22Rv1 (cell line): ENCODE data around the gene ART3.

Experiments
- ZFX ChIP-seq: fragments of 450-650 bp; IDR thresholded peaks from 2 replicates; pipeline ENCODE4 v1.6.1; 2017; ENCODE audit warnings: antibody characterized with exemption, borderline replicate concordance
- TF ChIP-seq, protein P1 (sequence below): fragments of 450-650 bp; IDR thresholded peaks from 2 replicates; pipeline ENCODE4 v1.5.1; 2017; ENCODE audit warnings: mild to moderate bottlenecking

DNA sequence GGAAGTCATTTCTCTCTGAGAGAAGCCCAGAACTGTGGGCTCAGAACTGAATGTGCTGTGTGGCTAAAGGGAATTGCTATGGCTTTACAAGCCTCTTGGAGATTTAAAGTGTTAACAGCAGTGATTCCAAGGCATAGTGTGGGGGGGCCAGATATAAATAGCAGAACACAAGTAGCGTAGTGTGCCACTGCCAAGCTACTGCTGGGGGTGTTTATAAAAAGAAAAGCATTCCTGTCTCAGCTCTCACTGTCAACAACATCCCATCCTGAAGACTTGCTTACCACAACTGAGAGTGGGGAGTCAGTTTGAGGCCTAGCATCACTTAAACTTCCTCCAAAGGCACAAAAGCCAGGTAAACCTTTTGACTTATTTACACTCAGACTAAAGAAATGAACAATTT lies at the start of gene ART3:
- TF ChIP-seq, protein P1, sequence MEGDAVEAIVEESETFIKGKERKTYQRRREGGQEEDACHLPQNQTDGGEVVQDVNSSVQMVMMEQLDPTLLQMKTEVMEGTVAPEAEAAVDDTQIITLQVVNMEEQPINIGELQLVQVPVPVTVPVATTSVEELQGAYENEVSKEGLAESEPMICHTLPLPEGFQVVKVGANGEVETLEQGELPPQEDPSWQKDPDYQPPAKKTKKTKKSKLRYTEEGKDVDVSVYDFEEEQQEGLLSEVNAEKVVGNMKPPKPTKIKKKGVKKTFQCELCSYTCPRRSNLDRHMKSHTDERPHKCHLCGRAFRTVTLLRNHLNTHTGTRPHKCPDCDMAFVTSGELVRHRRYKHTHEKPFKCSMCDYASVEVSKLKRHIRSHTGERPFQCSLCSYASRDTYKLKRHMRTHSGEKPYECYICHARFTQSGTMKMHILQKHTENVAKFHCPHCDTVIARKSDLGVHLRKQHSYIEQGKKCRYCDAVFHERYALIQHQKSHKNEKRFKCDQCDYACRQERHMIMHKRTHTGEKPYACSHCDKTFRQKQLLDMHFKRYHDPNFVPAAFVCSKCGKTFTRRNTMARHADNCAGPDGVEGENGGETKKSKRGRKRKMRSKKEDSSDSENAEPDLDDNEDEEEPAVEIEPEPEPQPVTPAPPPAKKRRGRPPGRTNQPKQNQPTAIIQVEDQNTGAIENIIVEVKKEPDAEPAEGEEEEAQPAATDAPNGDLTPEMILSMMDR: no peak
- no peak for TF ChIP-seq ZFX
